GM18526 (cell line): Measurements from ENCODE around the gene EEF2K.
A peak's percentile ranks its signal among the peaks of the same experiment; 100 is the strongest.

Source experiments
- POLR2A ChIP-seq: IDR thresholded peaks from 3 replicates; pipeline ENCODE4 v1.6.1; 2011; ENCODE audit not compliant: insufficient read length; ENCODE audit errors: extremely low read depth

The EEF2K gene

DNA sequence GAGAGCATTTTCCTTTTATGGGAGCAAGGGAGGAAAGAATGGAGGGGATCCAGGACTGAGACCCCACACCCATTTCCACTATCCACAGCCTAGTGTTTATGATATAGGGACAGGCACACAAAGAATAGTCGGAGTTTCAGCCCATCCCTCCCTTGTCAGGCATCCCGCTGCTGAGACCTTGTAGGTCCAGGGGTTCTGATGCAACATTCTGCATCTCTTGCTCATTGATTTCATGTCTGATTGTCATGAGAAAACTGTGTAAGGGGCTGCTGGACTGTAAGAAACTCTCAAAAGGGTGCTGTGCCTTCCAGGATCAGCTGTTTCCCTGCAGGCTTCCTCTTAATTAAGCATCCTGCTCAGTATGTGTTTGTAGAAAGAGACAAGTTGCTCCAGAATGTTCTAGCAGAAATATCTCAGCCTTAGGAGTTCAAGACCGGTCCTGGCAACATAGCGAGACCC is 85.8 kb downstream of the EEF2K start:
- no peak for TF ChIP-seq POLR2A

DNA sequence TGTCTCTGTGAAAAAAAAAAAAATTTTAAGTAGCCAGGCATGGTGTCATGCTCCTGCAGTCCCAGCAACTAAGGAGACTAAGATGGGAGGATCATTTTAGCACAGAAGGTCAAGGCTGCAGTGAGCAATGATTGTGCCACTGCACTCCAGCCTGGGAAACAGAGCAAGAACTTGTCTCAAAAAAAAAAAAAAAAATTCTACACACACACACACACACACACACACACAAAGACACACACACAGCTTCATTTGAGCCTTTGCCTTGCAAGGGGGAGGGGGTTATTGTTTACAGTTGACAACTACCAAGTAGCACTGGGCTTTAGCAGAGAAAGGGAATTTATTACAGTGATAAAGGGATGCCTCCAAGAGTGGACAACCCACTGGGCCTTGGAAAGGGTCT is 86.2 kb downstream of the EEF2K start:
- no peak for TF ChIP-seq POLR2A

- TF ChIP-seq POLR2A, result no peak
These were observed 87.3 kb downstream of the EEF2K start for GRCh38 chr16:22293137-22294106.

- TF ChIP-seq POLR2A, result no peak
These were observed 90.4 kb downstream of the EEF2K start for GRCh38 chr16:22296225-22297113.

GRCh38 chr16:22297114-22297870 is 91.2 kb downstream of the EEF2K start, which contains the start of gene POLR3E:
Gene POLR3E, plus strand, starts transcription at chr16:22297409. Its CDS starts 5,560 bp downstream, at chr16:22302969.
- peak; percentile 63 for TF ChIP-seq POLR2A

- TF ChIP-seq POLR2A, result peak; percentile 38
These were observed 92.0 kb downstream of the EEF2K start for GRCh38 chr16:22297871-22298733.

DNA sequence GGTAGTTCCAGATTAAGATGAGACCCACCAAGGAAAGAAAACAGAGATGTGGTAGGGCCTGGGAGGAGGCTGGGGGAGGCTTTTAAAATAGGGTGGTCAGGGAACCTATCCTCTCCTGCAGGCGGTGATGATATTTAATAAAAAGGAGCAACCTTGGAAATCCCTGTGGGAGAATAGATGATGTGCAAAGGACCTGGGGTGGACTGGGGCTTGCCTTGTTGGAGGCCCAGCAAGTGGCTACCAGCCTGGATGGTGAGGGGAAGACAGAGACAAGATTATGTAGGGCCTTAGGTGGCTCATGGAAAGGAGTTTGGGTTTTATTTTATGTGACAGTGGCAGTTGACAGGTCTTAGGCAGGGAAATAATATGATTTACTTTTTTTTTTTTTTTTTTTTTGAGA is 93.0 kb downstream of the EEF2K start:
- no peak for TF ChIP-seq POLR2A

- TF ChIP-seq POLR2A, result no peak
These were observed 94.5 kb downstream of the EEF2K start for GRCh38 chr16:22300427-22301071.

DNA sequence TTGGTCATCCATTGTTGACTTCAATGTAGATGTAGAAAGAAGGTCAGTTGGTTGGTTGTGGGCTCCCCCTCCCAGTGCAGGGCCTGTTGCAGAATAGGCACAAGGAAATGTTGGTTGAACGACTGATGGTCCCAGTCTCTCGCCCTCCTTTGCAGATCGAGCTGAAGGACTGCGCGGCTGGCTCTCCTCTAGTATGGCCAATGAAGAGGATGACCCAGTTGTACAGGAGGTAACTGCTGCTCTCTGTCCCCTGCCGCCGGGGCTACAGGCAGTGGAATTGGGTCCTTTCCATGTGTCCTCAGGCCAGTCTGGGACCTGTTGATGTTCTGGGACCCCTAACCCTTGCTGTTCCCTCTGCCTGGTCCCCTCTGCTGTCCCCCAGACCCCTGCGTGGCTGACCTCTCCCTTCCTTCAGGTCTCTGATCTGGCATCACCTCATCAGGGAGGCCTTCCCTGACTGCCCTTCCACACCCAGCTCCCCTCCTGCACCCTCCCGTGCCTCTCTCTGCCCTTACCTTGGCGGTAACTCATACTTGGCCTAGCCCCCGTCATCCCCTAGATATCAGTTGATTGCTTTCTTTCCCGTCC is 96.8 kb downstream of the EEF2K start:
- TF ChIP-seq POLR2A, result no peak

DNA sequence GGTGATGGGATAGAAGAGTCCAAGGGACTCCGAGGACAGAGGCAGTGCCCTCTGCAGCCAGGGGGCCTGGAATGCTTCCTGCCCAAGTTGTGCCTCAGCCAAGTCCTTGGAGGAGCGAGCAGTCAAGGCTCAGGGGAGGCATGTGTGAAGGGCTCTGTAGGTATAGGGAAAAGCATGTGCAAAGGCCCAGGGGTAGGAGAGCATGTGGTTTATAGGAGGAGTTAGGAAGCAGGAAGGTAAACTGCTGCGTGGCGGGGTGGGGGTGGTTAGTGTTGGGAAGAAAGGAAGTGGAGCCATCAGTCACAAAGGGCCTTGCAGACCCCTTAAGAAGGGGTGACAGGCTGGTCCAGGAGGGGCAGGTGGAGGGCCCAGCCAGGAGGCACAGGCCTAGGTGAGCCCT is 98.3 kb downstream of the EEF2K start:
- TF ChIP-seq POLR2A, result no peak

DNA sequence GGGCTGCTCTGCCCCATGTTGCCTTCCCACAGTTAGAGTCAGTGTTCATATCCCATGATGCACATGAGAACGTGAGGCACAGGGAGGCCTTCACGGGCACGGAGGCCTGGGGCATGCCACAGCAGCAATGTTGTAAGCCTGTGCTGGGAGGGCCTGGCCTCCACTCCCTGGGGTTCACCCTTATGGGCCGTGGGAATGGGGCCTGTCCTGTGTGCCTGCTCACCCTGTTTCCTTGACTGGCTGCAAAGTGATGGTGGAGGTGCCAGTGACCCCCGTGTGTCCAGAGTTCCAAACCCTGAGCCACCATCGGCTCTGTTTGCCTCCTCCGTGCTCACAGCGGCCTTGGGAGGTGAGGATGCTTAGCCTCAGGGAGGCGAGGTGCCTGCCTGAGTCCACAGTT is 100.7 kb downstream of the EEF2K start:
- no peak for TF ChIP-seq POLR2A

DNA sequence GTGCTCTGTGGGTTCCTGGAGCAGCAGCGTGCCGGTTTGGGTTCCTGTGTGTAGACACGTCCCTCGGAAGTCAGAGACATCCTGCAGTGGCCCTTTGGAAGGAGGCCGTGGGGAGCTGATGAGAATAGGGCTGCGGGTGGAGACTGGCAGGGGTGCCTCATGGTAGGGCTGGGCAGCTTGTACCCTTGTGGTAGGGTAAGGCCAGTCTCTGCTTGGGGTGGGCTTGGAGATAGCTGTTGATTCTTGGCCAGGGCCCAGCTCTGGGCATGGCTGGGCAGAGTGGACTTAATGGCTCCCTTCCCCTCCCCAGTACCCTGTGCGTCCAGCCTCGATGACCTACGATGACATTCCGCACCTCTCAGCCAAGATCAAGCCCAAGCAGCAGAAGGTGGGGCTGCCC is 101.8 kb downstream of the EEF2K start:
- TF ChIP-seq POLR2A, result no peak

- TF ChIP-seq POLR2A, result no peak
These were observed 102.9 kb downstream of the EEF2K start for GRCh38 chr16:22308824-22309520.

DNA sequence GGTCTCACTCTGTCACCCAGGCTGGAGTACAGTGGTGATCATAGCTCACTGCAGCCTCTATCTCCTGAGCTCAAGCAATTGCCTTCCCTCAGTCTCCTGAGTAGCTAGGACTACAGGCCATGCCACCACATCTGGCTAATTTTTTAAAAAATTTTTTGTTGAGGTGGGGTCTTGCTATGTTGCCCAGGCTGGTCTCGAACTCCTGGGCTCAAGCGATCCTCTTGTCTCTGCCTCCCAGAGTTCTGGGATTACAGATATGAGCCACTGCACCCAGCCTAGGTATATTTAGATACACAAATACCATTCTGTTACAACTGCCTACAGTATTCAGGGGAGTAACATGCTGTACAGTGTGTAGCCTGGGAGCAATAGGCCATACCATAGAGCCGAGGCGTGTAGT is 105.4 kb downstream of the EEF2K start:
- TF ChIP-seq POLR2A, result no peak
